GM12892 (cell line): ENCODE data around the gene DNAJB6.

Experiments used
- POLR2AphosphoS5 ChIP-seq: IDR thresholded peaks from 2 replicates; pipeline ENCODE4 v1.6.1; 2011; ENCODE audit warnings: low read depth, low read length, control low read depth
- TAF1 ChIP-seq: IDR thresholded peaks from 2 replicates; pipeline ENCODE4 v1.6.1; 2011; ENCODE audit warnings: low read depth, mild to moderate bottlenecking, control low read depth, low read length, borderline replicate concordance

DNA sequence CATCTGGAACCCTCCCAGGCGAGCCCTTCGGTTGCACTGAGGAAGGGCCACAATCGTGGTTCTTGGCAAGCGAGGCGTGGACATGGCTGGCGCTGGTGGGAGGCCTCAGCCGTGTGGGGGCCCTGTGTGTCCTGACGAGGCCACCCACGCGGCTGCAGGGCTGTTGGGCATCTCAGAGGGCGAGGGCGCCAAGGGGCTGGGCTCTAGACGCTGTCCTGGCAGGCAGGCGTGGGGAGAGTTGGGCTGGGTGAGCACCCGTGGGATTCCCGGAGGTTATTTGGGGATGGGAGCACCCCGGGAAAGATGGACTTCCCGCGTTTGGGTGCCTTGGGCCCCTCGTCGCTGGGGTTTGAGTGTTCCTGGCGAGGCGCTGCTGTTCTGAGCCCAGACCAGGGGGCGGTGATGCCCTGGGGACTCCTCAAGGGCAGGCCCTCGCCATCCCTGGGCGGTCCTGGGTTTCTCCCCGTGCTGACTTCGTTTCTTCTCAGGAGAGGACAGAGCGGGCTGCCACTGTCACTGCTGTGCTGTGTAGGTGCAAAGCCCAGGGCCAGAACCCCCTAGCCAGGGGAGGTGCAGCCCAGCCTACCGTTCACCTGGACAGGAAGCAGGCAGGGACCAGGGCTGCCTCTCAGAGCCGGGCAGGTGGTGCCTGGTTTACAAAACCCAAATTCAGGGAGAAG is 87.2 kb downstream of the DNAJB6 start:
- no peak for TF ChIP-seq POLR2AphosphoS5
- no peak for TF ChIP-seq TAF1
